Upper lobe of right lung (tissue), 1 donor: ENCODE measurements around the gene FHOD3. TPM values are rescaled to one million over a fixed set of nuclear protein-coding genes. Genes with fewer than 3 reads are reported as not detected.

Source experiments
- ATAC-seq: fragments of 200-7000 bp; cut with Tn5 transposase; one replicate; pipeline ENCODE4 v1.9.1; 2020; ENCODE audit warnings: mild to moderate bottlenecking, moderate library complexity
- DNase-seq: peaks from one replicate; pipeline ENCODE4 v3.0.0-alpha.2; 2020
- H3K27ac ChIP-seq: fragments of 200-600 bp; one replicate; pipeline ENCODE4 v1.8.0; 2022
- H3K27me3 ChIP-seq: fragments of 200-600 bp; one replicate; pipeline ENCODE4 v1.8.0; 2022; ENCODE audit warnings: mild to moderate bottlenecking
- H3K36me3 ChIP-seq: fragments of 200-600 bp; one replicate; pipeline ENCODE4 v1.8.0; 2022
- H3K4me1 ChIP-seq: fragments of 200-600 bp; one replicate; pipeline ENCODE4 v1.8.0; 2022
- H3K4me3 ChIP-seq: fragments of 200-600 bp; one replicate; pipeline ENCODE4 v1.8.0; 2022; ENCODE audit warnings: mild to moderate bottlenecking
- H3K9me3 ChIP-seq: fragments of 200-600 bp; one replicate; pipeline ENCODE4 v1.8.0; 2022
- intact Hi-C: fragments of 100-400 bp; cut with DNase I; formaldehyde crosslinking; loops from one replicate; pipeline ENCODE4 v1.11.0; 2022
- total RNA-seq: library from RNA; stranded (reverse); fragmentation: NEBNext Ultra II Directional; extraction: Animal tissue kit (Norgen Biotek cat#: 25700); gene quantifications from one replicate; pipeline ENCODE4 v1.2.1, GENCODE V29; 2021
- TF ChIP-seq, protein P1 (sequence below): fragments of 200-600 bp; IDR thresholded peaks from one replicate; pipeline ENCODE4 v1.8.0; 2022; ENCODE audit warnings: antibody characterized with exemption
- donor health status: DM: no; HTN: yes; CAD: no; lungs with severe emphysema.

FHOD3 gene
- total RNA-seq, 1 donor from 2014 or later = 1.9 TPM

DNA sequence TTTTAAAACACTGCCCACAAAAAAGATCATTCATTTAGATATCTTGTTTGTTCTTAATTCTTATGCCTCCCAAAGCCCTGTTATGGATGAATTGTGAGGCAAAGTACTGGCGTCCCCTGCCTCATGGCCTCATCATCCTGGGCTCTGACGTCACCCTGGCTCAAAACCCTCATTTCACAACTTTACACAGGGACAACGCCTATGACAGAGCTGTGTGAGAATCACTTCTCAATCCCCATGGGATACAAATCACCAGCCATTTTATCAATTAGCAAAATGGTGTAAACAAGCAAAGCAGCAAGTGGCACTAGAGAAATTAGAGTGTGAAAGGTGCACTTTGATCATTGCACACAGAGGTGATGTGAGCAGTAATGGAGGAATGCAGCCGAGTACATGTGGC, 16.6 kb downstream of the FHOD3 start:
- peaks cover 3% of the 10 kb centered on the region for H3K9me3 ChIP-seq
- H3K36me3 ChIP-seq = no peaks in the 10 kb centered on the region
- H3K27me3 ChIP-seq = no peaks in the 10 kb centered on the region
- no peak for ATAC-seq
- no peaks in the 10 kb centered on the region for H3K4me1 ChIP-seq
- intact Hi-C loops = no loop called here
- TF ChIP-seq, protein P1, sequence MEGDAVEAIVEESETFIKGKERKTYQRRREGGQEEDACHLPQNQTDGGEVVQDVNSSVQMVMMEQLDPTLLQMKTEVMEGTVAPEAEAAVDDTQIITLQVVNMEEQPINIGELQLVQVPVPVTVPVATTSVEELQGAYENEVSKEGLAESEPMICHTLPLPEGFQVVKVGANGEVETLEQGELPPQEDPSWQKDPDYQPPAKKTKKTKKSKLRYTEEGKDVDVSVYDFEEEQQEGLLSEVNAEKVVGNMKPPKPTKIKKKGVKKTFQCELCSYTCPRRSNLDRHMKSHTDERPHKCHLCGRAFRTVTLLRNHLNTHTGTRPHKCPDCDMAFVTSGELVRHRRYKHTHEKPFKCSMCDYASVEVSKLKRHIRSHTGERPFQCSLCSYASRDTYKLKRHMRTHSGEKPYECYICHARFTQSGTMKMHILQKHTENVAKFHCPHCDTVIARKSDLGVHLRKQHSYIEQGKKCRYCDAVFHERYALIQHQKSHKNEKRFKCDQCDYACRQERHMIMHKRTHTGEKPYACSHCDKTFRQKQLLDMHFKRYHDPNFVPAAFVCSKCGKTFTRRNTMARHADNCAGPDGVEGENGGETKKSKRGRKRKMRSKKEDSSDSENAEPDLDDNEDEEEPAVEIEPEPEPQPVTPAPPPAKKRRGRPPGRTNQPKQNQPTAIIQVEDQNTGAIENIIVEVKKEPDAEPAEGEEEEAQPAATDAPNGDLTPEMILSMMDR = no peak
- no peak overlapping the region for H3K4me3 ChIP-seq
- H3K27ac ChIP-seq = no peak overlapping the region
- no peak for DNase-seq

DNA sequence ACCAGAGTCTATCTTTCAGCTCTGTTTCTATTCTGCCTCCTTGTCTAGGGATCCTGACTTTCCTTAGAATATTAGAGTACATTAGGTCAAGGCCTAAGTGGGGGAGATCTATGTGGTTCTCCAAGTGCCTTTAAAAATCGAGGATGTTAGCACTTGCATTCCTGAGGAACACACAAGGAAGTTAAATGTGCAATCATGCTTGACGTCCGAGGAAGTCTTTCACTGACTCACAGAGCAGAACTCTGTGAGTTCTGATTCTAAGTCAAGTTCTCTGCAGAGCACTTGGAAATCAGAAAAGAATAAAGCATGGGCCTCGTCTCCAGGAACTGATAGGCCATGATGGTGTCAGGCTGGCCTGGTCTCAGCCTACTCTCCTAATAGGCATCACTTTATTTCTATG, 17.2 kb downstream of the FHOD3 start:
- Histone ChIP-seq H3K27ac (no peak overlapping the region), H3K36me3 (no peaks in the 10 kb centered on the region), H3K27me3 (no peaks in the 10 kb centered on the region), H3K9me3 (peaks cover 6% of the 10 kb centered on the region), H3K4me3 (no peak overlapping the region), H3K4me1 (no peaks in the 10 kb centered on the region)
- no peak for DNase-seq
- ATAC-seq = no peak
- intact Hi-C loops = no loop called here
- TF ChIP-seq, protein P1 = no peak

DNA sequence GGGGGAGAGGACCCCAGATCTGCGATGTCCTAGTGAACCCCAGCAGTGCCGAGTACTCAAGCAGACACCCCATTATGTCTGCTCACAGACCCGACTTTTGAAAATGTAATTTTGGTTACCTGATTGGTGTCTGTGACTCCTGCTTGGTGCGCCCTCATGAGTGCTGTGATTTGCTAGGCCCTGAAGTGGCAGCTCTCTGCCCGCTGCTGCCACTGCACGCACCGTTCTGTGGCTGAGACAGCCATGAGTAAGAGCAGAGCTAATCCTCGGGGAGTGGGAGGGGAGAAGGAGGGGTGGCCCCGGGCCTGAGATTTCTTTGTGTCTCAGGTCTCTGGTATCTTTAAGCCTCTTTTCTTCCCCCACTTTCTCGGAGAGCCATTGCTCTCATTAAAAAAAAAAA, 18.2 kb downstream of the FHOD3 start:
- H3K36me3 ChIP-seq = no peaks in the 10 kb centered on the region
- TF ChIP-seq, protein P1 = no peak
- H3K4me1 ChIP-seq = no peaks in the 10 kb centered on the region
- no peaks in the 10 kb centered on the region for H3K27me3 ChIP-seq
- H3K9me3 ChIP-seq = peaks cover 6% of the 10 kb centered on the region
- ATAC-seq = no peak
- DNase-seq = no peak
- H3K27ac ChIP-seq = no peak overlapping the region
- no peak overlapping the region for H3K4me3 ChIP-seq
- intact Hi-C loops = no loop called here

DNA sequence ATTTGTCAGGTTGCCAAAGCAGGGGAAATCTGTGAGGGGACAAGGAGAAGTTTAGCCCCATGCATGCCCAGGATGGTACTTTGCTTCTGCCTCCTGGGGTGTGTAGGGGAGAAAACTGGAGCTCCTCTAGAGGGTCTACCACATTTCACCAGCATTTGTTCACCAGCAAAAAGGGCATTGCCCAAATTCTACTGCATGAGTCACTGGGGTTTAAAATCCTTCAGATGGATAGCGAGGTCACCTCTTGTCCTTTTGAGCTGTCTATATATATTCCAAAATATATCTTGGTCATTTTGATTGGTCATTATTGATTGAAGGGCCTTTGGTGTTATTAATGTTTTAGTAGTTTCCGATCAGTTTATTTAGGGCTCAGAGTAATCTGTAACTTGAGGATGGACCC, 18.7 kb downstream of the FHOD3 start:
- Histone ChIP-seq H3K36me3 (no peaks in the 10 kb centered on the region), H3K9me3 (peaks cover 6% of the 10 kb centered on the region), H3K27me3 (no peaks in the 10 kb centered on the region), H3K4me1 (no peaks in the 10 kb centered on the region), H3K4me3 (no peak overlapping the region), H3K27ac (no peak overlapping the region)
- TF ChIP-seq, protein P1 = no peak
- DNase-seq (no peak), ATAC-seq (no peak)
- intact Hi-C loops = no loop called here

DNA sequence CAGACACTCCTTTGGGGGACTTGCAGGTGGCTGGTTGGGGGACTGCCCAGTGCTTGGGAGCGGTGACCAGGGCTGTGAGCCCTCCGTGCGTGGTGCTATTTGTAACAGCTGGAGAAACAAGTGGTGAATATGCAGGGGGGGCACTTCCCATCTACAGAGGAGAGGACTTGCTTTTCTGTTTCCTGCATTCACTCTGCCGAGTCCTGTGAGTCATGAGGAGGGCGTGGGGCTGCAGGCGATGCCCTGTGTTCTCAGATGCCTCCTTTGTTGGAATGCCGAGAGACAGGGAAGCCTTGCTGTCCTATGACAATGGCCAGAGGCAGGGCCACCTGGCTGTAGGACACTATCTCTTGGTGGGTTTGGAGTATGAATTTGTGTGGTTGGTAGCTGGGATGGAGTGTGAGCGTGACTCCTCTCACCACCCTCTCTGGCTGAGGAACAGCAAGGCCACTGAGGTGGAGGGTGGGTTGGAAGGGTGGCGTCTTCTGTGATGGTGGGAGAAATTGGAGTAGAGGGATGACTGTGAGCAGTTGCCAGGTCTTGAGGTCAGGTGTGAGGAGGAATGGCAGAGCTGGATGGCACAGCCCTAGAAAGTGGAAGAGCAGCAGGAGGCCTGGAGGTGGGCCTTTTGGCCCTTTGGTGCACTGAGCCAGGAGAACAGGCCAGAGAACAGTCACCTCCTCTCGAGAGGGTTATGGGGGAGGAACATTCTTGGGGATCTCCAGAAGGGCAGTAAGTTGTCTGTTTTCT, 24.3 kb downstream of the FHOD3 start:
- TF ChIP-seq, protein P1 = no peak
- peaks cover 4% of the 10 kb centered on the region for H3K27me3 ChIP-seq
- H3K27ac ChIP-seq = no peak overlapping the region

DNA sequence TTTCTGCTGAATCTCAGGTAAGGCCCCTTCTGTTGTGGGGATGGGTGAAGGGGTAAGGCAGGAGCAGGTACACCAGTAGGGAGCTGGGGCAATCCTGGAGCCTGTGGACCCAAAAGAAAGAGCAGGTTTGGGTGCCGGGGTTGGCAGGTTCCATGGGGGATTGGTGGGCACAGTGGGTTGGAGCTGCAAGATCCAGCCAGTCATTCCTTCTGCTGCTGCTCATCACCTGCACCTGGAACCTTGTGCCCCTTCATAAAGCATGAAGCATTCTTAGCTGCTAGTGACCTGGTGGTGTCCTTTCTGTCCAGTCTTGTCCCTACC, 24.9 kb downstream of the FHOD3 start:
- ATAC-seq (no peak), DNase-seq (no peak)
- Histone ChIP-seq H3K27ac (no peak overlapping the region), H3K27me3 (peaks cover 4% of the 10 kb centered on the region), H3K9me3 (peaks cover 6% of the 10 kb centered on the region), H3K36me3 (no peaks in the 10 kb centered on the region), H3K4me1 (no peaks in the 10 kb centered on the region), H3K4me3 (no peak overlapping the region)
- intact Hi-C loops = no loop called here
- TF ChIP-seq, protein P1 = no peak

More for the DNA sequence above, 24.3 kb downstream of the FHOD3 start:
- intact Hi-C loops = no loop called here
- ATAC-seq = no peak
- Histone ChIP-seq H3K36me3 (no peaks in the 10 kb centered on the region), H3K9me3 (peaks cover 6% of the 10 kb centered on the region), H3K4me1 (no peaks in the 10 kb centered on the region), H3K4me3 (no peak overlapping the region)
- no peak for DNase-seq
